GM13977 (cell line): ENCODE measurements around the gene ZNF214.
"Not testable (repeated sequence)": the region's sequence is repeated elsewhere in the genome, so short reads cannot be mapped to it uniquely, and the experiment has no call there.

Source experiments
- DNase-seq: peaks from one replicate; pipeline ENCODE4 v3.0.0; 2012; ENCODE audit warnings: low spot score
- CTCF ChIP-seq: IDR thresholded peaks from 2 replicates; pipeline ENCODE4 v1.5.1; 2012; ENCODE audit warnings: mild to moderate bottlenecking, control low read depth; ENCODE audit not compliant: insufficient read depth; ENCODE audit errors: extremely low read depth, missing control alignments
- in situ Hi-C: fragments of 300-500 bp; cut with MboI; formaldehyde crosslinking; loops from one replicate; pipeline ENCODE4 v1.12.0; 2022; ENCODE audit warnings: low sequenced_read_pairs, low pct_unique_long_range_greater_than_20kb, mixed read lengths, inconsistent platforms; ENCODE audit not compliant: unreplicated experiment

ZNF214 gene

DNA sequence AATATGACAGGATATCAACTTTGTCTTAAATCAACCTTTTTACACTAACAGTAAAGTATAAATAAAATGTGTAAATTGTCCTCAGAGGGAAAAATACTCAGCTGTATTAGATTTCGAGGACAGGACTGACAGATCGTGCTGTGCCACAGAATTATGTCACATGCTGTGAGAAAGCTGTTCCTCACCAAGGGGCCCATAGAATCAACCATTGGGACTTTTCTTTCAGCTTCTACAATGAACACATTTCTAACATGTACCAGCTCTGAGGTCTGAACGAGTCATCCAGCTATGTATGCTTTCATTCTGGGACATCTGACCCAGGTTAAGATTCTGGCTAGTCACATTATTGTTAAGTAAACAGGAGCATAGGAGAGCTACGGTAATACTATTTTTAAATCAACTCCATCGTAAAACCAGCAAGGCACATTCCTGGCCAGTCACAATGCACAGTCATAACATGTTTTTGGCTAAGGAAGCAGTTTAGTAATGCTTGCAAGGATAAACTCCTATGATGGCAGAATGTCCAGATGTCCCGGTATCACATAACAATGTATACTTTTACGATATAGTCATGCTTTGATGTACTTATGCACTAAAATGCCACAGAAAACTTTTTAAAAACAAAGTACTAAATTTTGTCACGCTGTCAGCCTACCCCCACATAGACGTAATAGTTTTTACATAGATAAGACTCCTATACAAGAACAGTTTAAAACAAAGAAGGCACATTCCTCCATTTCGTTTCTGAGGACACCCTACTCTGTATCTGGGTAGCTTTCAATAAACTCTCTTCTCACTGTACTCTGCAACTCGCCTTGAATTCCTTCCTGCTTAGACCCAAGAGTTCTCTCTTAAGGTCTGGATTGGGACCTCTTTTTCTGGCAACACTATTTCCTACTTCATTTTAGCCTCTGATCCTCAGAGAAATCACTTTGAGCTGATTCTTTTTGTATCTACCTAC lies 27.4 kb downstream of the ZNF214 start:
- in situ Hi-C loops: no loop called here
- TF ChIP-seq CTCF: no peak
- DNase-seq: no peak

DNA sequence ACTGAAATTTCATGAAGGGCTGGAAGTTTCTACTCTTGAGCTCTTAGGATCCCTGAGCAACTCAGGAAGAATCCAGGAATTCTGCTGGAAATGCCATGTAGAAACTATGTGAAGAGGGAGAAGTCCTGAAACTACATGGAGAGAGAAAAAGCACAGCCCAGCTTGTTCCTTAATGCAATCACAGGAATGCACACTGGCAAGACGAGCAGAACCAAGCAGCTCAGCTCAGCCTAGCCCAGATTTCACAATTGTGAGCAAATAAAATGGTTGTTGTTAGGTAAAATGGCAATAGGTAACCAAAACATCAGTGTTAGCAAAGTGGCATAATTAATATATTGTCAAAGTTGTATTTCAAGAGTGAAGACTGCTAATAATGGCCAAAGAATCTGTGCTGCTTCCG lies 28.1 kb downstream of the ZNF214 start:
- no peak for DNase-seq
- in situ Hi-C loops: no loop called here
- no peak for TF ChIP-seq CTCF

DNA sequence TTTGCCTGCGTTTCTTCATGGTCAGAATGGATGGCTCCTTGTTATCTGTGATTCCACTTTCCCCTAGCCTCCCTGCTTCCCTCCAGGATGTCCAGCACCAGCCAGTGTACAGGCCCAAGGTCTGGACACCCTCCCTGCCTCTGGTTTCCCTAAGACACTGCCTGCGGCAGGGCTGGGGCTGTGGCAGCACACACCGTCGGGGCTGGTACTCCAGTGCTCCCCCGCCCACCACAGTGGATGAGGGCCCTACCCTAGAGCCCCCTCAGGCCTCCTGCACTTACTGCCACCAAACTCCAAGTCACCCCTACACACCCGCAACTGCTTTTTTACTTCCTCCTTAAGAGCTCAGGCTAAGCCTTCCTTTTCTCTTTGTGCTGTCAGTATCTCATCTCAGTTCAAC lies 28.9 kb downstream of the ZNF214 start:
- in situ Hi-C loops: no loop called here
- DNase-seq: no peak
- no peak for TF ChIP-seq CTCF

GRCh38 chr11:6988506-6988905 lies 31.6 kb downstream of the ZNF214 start:
- TF ChIP-seq CTCF: no peak
- in situ Hi-C loops: no loop called here
- no peak for DNase-seq

DNA sequence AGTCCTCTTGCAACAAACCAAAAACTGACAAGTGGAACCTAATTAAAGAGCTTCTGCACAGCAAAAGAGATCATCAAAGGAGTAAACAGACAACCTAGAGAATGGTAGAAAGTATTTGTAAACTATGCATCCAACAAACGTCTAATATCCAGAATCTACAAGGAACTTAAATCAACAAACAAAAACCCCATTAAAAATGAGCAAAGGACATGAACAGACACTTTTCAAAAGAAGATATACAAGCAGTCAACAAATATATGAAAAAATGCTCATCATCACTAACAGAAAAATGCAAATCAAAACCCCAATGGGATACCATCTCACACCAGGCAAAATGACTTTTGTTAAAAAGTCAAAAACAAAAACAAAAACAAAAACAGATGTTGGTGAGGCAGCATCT lies 33.7 kb downstream of the ZNF214 start:
- TF ChIP-seq CTCF: no peak
- no peak for DNase-seq
- in situ Hi-C loops: no loop called here

- in situ Hi-C loops: no loop called here
- DNase-seq: no peak
- no peak for TF ChIP-seq CTCF
Measured at GRCh38 chr11:6979365-6979764, 40.8 kb downstream of the ZNF214 start.

DNA sequence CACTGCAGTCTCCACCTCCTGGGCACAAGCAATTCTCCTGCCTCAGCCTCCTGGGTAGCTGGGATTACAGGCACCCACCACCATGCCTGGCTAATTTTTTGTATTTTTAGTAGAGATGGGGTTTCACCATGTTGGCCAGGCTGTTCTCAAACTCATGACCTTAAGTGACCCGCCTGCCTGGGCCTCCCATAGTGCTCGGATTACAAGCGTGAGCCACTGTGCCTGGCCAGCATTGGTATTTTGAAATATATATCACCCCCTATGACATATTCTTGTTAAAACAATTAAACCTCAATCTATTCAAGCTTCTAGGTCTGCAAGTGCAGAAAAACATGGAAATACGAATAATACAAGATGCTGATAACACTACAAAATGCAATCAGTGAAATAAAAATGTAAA lies 50.3 kb downstream of the ZNF214 start:
- DNase-seq, in situ Hi-C loops: not testable (repeated sequence)
